AG04450 (cell line): ENCODE results near the gene AKT2. TPM values are rescaled to one million over a fixed set of nuclear protein-coding genes. Genes with fewer than 3 reads are reported as not detected.

Source experiments
- CTCF ChIA-PET: fragments of 300-600, 350-600 bp; formaldehyde crosslinking; extraction: SDS; loops from one replicate; lab custom pipeline; 2022; ENCODE audit warnings: antibody characterized with exemption, inconsistent platforms; lab: Charles Lee
- POLR2A ChIA-PET: fragments of 350-600 bp; formaldehyde crosslinking; extraction: SDS; loops from one replicate; lab custom pipeline; 2021; ENCODE audit warnings: antibody characterized with exemption, inconsistent platforms; lab: Yijun Ruan, JAX
- DNase-seq: peaks from one replicate; pipeline ENCODE4 v3.0.0-alpha.2; 2011; ENCODE audit warnings: low read depth, low spot score
- H3K27ac ChIP-seq: one replicate; pipeline ENCODE4 v1.5.1; 2012; ENCODE audit warnings: low read depth, low read length, control low read depth
- H3K27me3 ChIP-seq: one replicate; pipeline ENCODE4 v1.6.0; 2012; ENCODE audit warnings: low read length; ENCODE audit not compliant: control insufficient read depth, insufficient read depth
- H3K4me3 ChIP-seq: 2 replicates; pipeline ENCODE4 v1.5.1; 2011; ENCODE audit warnings: mild to moderate bottlenecking, low read depth, low read length, control low read depth
- H3K9me3 ChIP-seq: 2 replicates; pipeline ENCODE4 v1.5.1; 2012; ENCODE audit warnings: low read length; ENCODE audit not compliant: control insufficient read depth, insufficient read depth
- CTCF ChIP-seq: IDR thresholded peaks from 2 replicates; pipeline ENCODE4 v1.5.1; 2011; ENCODE audit warnings: low read depth, low read length, control low read depth, inconsistent platforms
- polyA plus RNA-seq: library from polyadenylated mRNA; depleted of rRNA; stranded (reverse); fragments of >200 nt; gene quantifications from 2 replicates; pipeline ENCODE4 v1.2.3, GENCODE V29; 2011

The AKT2 gene
- polyA plus RNA-seq, 1 experiment, result 99.8 TPM

- H3K4me3 ChIP-seq, result no peak overlapping the region
- TF ChIP-seq CTCF, result no peak
- no peak overlapping the region for H3K27ac ChIP-seq
- H3K9me3 ChIP-seq, result no peaks in the 10 kb centered on the region; the same call in 1 of the 2 replicates
- ChIA-PET POLR2A (interaction anchor here (0.6 kb wide), 2 partner anchors 7 to 22 kb away, joined by 3 read pairs; no protein-coding TSS in a partner anchor), CTCF (interaction anchor here (0.8 to 1.1 kb wide), 2 partner anchors 13 to 130 kb away, joined by 3 read pairs; no protein-coding TSS in a partner anchor)
- no peak for DNase-seq
- no peaks in the 10 kb centered on the region for H3K27me3 ChIP-seq
Measured at GRCh38 chr19:40270362-40271089, 14.6 kb downstream of the AKT2 start.

- H3K27me3 ChIP-seq, result no peaks in the 10 kb centered on the region
- DNase-seq, result no peak
- CTCF ChIA-PET, result interaction anchor here (1.1 kb wide), 1 partner anchor 14 kb away, joined by 3 read pairs; no protein-coding TSS in a partner anchor
- no peak for TF ChIP-seq CTCF
- no peak overlapping the region for H3K4me3 ChIP-seq
- no peaks in the 10 kb centered on the region; the same call in 1 of the 2 replicates for H3K9me3 ChIP-seq
- no peak overlapping the region for H3K27ac ChIP-seq
- POLR2A ChIA-PET, result no interaction called here
Measured at GRCh38 chr19:40269216-40269940, 15.8 kb downstream of the AKT2 start.

- ChIA-PET CTCF (interaction anchor here (0.6 kb wide), 2 partner anchors 153 to 371 kb away, joined by 3 to 7 read pairs; no protein-coding TSS in a partner anchor), POLR2A (no interaction called here)
- H3K27me3 ChIP-seq, result no peaks in the 10 kb centered on the region
- no peaks in the 10 kb centered on the region; the same call in 1 of the 2 replicates for H3K9me3 ChIP-seq
- DNase-seq, result no peak
- H3K27ac ChIP-seq, result no peak overlapping the region
- no peak overlapping the region for H3K4me3 ChIP-seq
- TF ChIP-seq CTCF, result no peak
Measured at GRCh38 chr19:40267601-40267997, 17.5 kb downstream of the AKT2 start.

GRCh38 chr19:40266912-40267600 lies 18.1 kb downstream of the AKT2 start:
- ChIA-PET POLR2A (no interaction called here), CTCF (no interaction called here)
- Histone ChIP-seq H3K9me3 (no peaks in the 10 kb centered on the region; the same call in 1 of the 2 replicates), H3K27ac (no peak overlapping the region), H3K27me3 (no peaks in the 10 kb centered on the region), H3K4me3 (no peak overlapping the region)
- no peak for DNase-seq
- no peak for TF ChIP-seq CTCF
